ENCODE results near the gene TPRG1.

GRCh38 chr3:189148081-189148507 lies 23.7 kb upstream of the TPRG1 start:
- TF ChIP-seq POLR2A (IDR thresholded peaks at IDR 0.05) (no peak), CTCF (IDR thresholded peaks at IDR 0.05) (peak; percentile 63 to 85 (median 79))

Measured in gastroesophageal sphincter (tissue), 3 donors.